Measurements from ENCODE around the gene HLF. TPM values are rescaled to one million over a fixed set of nuclear protein-coding genes. Genes with fewer than 3 reads are reported as not detected.

HLF gene
- total and polyA plus RNA-seq, 2 of the 4 experiments (the other 2 are of a cell fraction) = 0.18 TPM; not detected in 1

- Histone ChIP-seq H4K5ac (ENCODE audit: low read depth, low read length) (no peak overlapping the region), H3K4me1 (ENCODE audit: control insufficient read depth, insufficient read depth, low read length) (no peaks in the 10 kb centered on the region), H2BK15ac (ENCODE audit: low read depth, low read length) (no peak overlapping the region), H2AFZ (replicated peaks; ENCODE audit: low read length, poor library complexity) (no peak overlapping the region), H2BK20ac (ENCODE audit: low read depth, low read length) (no peak overlapping the region), H3K36me3 (ENCODE audit: control insufficient read depth, insufficient read depth, low read length) (no peaks in the 10 kb centered on the region), H3K18ac (ENCODE audit: low read depth, low read length) (no peak overlapping the region), H4K20me1 (ENCODE audit: insufficient read depth, low read length) (no peaks in the 10 kb centered on the region), H3K79me1 (ENCODE audit: low read depth in 1 of 2, low read length in 2 of 2) (no peaks in the 10 kb centered on the region), H3K56ac (ENCODE audit: extremely low read depth, insufficient read depth, low read length) (no peak overlapping the region), H3K14ac (replicated peaks; ENCODE audit: low read depth, low read length) (no peak overlapping the region), H3K9me1 (ENCODE audit: insufficient read depth, low read length) (no peaks in the 10 kb centered on the region; the same call in 1 of the 2 replicates), H2AK5ac (ENCODE audit: low read depth, low read length) (no peak overlapping the region), H2BK5ac (ENCODE audit: low read depth, low read length, poor library complexity, severe bottlenecking) (no peak overlapping the region), H3K4me3 (ENCODE audit: insufficient read depth, low read depth, low read length) (no peak overlapping the region), H3K4me2 (ENCODE audit: low read depth, low read length) (no peak overlapping the region), H3K23ac (ENCODE audit: low read depth, low read length) (no peak overlapping the region), H3K27me3 (ENCODE audit: control insufficient read depth, insufficient read depth, low read length) (no peaks in the 10 kb centered on the region; the same call in 1 of the 2 replicates), H4K8ac (ENCODE audit: low read depth in 2 of 2, low read length in 2 of 2) (no peak overlapping the region), H4K91ac (ENCODE audit: insufficient read depth, low read depth, low read length) (no peak overlapping the region), H2BK120ac (ENCODE audit: low read depth, low read length) (no peak overlapping the region), H3K4ac (ENCODE audit: low read depth, low read length) (no peak overlapping the region), H3K9ac (ENCODE audit: low read depth, low read length) (no peak overlapping the region), H3K27ac (ENCODE audit: insufficient read depth, low read length) (no peak overlapping the region), H3K9me3 (ENCODE audit: control insufficient read depth, insufficient read depth, low read length) (no peaks in the 10 kb centered on the region), H2AK9ac (replicated peaks; ENCODE audit: low read depth, low read length, poor library complexity) (no peak overlapping the region)
- BruUV-seq (replicated peaks) = no TSS peak
- in situ Hi-C loops (cut with MboI; ENCODE audit: low sequenced_read_pairs) = no loop called here
- intact Hi-C loops (cut with micrococcal nuclease) = no loop called here
- TF ChIP-seq ELK1 (IDR thresholded peaks at IDR 0.05; ENCODE audit: borderline replicate concordance, low read depth, low read length) = no peak
- no peak for TF ChIP-seq CTCF (conservative IDR thresholded peaks at IDR 0.05; ENCODE audit: low read depth, low read length)
- no peak for TF ChIP-seq RAD21 (IDR thresholded peaks at IDR 0.05; ENCODE audit: low read length)
- no peak for TF ChIP-seq RCOR1 (IDR thresholded peaks at IDR 0.05; ENCODE audit: insufficient replicate concordance, low read length)
- TF ChIP-seq MAZ (IDR thresholded peaks at IDR 0.05; ENCODE audit: borderline replicate concordance, low read depth, low read length) = no peak
- TF ChIP-seq BHLHE40 (IDR thresholded peaks at IDR 0.05; ENCODE audit: low read depth, low read length) = no peak
- TF ChIP-seq NFE2L2 (IDR thresholded peaks at IDR 0.05; ENCODE audit: low read depth, low read length) = no peak
- no peak for TF ChIP-seq MAFK (IDR thresholded peaks at IDR 0.05; ENCODE audit: low read depth, low read length)
- TF ChIP-seq RFX5 (IDR thresholded peaks at IDR 0.05; ENCODE audit: low read depth, low read length) = no peak
- TF ChIP-seq FOS (IDR thresholded peaks at IDR 0.05; ENCODE audit: low read depth, low read length) = no peak
- TF ChIP-seq POLR2A (IDR thresholded peaks at IDR 0.05; ENCODE audit: low read depth, low read length) = no peak
- TF ChIP-seq CHD1 (IDR thresholded peaks at IDR 0.05; ENCODE audit: low read depth, low read length) = no peak
- no peak for TF ChIP-seq MXI1 (IDR thresholded peaks at IDR 0.05; ENCODE audit: borderline replicate concordance, low read depth, low read length)
- TF ChIP-seq SMC3 (IDR thresholded peaks at IDR 0.05; ENCODE audit: low read depth, low read length) = no peak
- no peak for TF ChIP-seq USF2 (IDR thresholded peaks at IDR 0.05; ENCODE audit: low read depth, low read length)
- TF ChIP-seq CEBPB (IDR thresholded peaks at IDR 0.05; ENCODE audit: low read depth, low read length) = no peak
- ChIA-PET POLR2A (ENCODE audit: unreplicated experiment) (no interaction called here), CTCF (no interaction called here)
- dilution Hi-C loops (cut with HindIII; ENCODE audit: low sequenced_read_pairs, unreplicated experiment) = no loop called here
- ATAC-seq (ENCODE audit: low read depth) (no peak), DNase-seq (no peak)
- 92% methylated on average over 7 of the region's 15 CpGs; no CpG with 5 or more reads in 1 of the 2 experiments for WGBS, 2 experiments (ENCODE audit: extremely low coverage in 2 of 2, insufficient read length in 1 of 2)
Measured at GRCh38 chr17:55332296-55333041, 67.7 kb downstream of the HLF start.

Data from IMR-90 (cell line).